Activated B cell treated with CpG ODN at 0.5 μM for 24 hours (primary cell): ENCODE data around the gene MLLT3. TPM values are rescaled to one million over a fixed set of nuclear protein-coding genes. Genes with fewer than 3 reads are reported as not detected.

ENCODE experiments used
- ATAC-seq: fragments of 200-7000 bp; cut with Tn5 transposase; one replicate; pipeline ENCODE4 v1.10.0; 2021; ENCODE audit warnings: low read depth, mild to moderate bottlenecking, moderate library complexity
- CTCF ChIA-PET: fragments of 350-600 bp; sonication (Branson Sonifier 250); formaldehyde crosslinking; loops from one replicate; lab custom pipeline; 2021; ENCODE audit warnings: antibody characterized with exemption; lab: Charles Lee
- POLR2A ChIA-PET: fragments of 350-600 bp; sonication (Branson Sonifier 250); formaldehyde crosslinking; loops from one replicate; lab custom pipeline; 2021; ENCODE audit warnings: antibody characterized with exemption; lab: Charles Lee
- DNase-seq: peaks from one replicate; pipeline ENCODE4 v3.0.0; 2022
- H3K27ac Mint-ChIP-seq: one replicate; pipeline ENCODE4 v1.8.0; 2020; ENCODE audit warnings: mixed read lengths
- H3K27me3 Mint-ChIP-seq: one replicate; pipeline ENCODE4 v1.8.0; 2021; ENCODE audit warnings: mixed read lengths
- H3K36me3 Mint-ChIP-seq: one replicate; pipeline ENCODE4 v1.8.0; 2021; ENCODE audit warnings: low read depth, mixed read lengths
- H3K4me1 Mint-ChIP-seq: one replicate; pipeline ENCODE4 v1.8.0; 2021; ENCODE audit warnings: mixed read lengths
- H3K4me3 Mint-ChIP-seq: one replicate; pipeline ENCODE4 v1.8.0; 2020; ENCODE audit warnings: mild to moderate bottlenecking, mixed read lengths
- H3K9me3 Mint-ChIP-seq: one replicate; pipeline ENCODE4 v1.8.0; 2020; ENCODE audit warnings: mixed read lengths
- CTCF ChIP-seq: fragments of 200-600 bp; IDR thresholded peaks from one replicate; pipeline ENCODE4 v1.8.0; 2022; ENCODE audit warnings: antibody characterized with exemption, mild to moderate bottlenecking
- intact Hi-C: fragments of 100-400 bp; cut with micrococcal nuclease; formaldehyde crosslinking; loops from one replicate; pipeline ENCODE4 v1.15.1; 2024
- total RNA-seq: library from RNA; stranded (reverse); gene quantifications from 2 replicates; pipeline ENCODE4 v1.2.3, GENCODE V29; 2022

MLLT3 gene
- total RNA-seq, 1 donor from 2014 or later = 1.5 TPM

DNA sequence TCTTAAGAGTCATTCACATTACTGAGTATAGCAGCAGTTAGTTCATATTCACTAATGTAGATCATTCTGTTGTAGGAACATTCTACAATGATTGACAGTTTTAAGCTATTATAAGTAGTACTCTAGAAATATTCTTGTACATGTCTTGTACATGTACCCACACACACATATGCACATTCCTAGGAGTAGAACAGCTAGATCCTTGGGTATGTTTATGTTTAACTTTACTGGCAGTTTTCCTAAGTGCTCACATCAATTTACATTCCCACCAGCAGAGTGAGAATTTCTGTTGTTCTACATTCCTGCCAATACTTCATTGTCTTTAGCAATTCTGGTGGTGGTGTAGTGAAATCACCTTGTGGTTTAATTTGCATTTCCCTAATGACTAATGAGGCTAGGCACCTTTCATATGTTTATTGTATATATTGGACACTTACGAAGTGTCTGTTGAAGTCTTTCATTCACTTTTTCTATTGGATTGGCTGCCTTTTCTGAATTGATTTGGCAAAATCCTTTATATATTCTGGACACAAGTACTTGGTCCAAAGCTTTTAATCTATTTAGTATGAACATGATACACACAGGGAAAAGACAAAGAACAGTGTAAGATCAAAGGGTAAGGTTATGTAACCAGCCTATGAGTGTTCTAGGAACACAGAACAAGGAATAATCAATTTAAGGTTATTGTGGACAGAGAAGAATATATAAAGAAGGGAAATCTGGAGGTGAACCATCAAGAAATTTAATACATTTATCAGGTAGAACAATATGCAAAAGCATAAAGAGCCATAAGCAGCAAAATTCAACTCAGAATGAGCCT is 95.6 kb downstream of the MLLT3 start:
- no peak overlapping the region for H3K4me3 Mint-ChIP-seq

GRCh38 chr9:20524776-20525175 is 97.5 kb downstream of the MLLT3 start:
- ATAC-seq = no peak
- H3K4me1 Mint-ChIP-seq = no peaks in the 10 kb centered on the region
- no peak overlapping the region for H3K4me3 Mint-ChIP-seq
- no peaks in the 10 kb centered on the region for H3K36me3 Mint-ChIP-seq
- intact Hi-C loops = no loop called here
- no peak for DNase-seq
- no peak overlapping the region for H3K27ac Mint-ChIP-seq
- no peaks in the 10 kb centered on the region for H3K9me3 Mint-ChIP-seq
- ChIA-PET CTCF (no interaction called here), POLR2A (no interaction called here)
- H3K27me3 Mint-ChIP-seq = peaks cover 2% of the 10 kb centered on the region
- no peak for TF ChIP-seq CTCF

More for the DNA sequence above, 95.6 kb downstream of the MLLT3 start:
- ATAC-seq = no peak
- Mint-ChIP-seq H3K27ac (no peak overlapping the region), H3K9me3 (no peaks in the 10 kb centered on the region), H3K4me1 (no peaks in the 10 kb centered on the region), H3K36me3 (no peaks in the 10 kb centered on the region), H3K27me3 (no peaks in the 10 kb centered on the region)
- TF ChIP-seq CTCF = no peak
- no peak for DNase-seq
- intact Hi-C loops = no loop called here
- ChIA-PET CTCF (no interaction called here), POLR2A (interaction anchor here (0.5 kb wide), 1 partner anchor 96 kb away, joined by 6 read pairs; the partner anchor contains the start of gene MLLT3)

- Mint-ChIP-seq H3K4me1 (no peaks in the 10 kb centered on the region), H3K9me3 (no peaks in the 10 kb centered on the region), H3K27ac (no peak overlapping the region), H3K27me3 (peaks cover 2% of the 10 kb centered on the region), H3K4me3 (no peak overlapping the region), H3K36me3 (no peaks in the 10 kb centered on the region)
- ATAC-seq (no peak), DNase-seq (no peak)
- POLR2A ChIA-PET = no interaction called here
- intact Hi-C loops = no loop called here
- CTCF ChIA-PET = no interaction called here
- no peak for TF ChIP-seq CTCF
Measured at GRCh38 chr9:20518737-20519136, 103.6 kb downstream of the MLLT3 start.

DNA sequence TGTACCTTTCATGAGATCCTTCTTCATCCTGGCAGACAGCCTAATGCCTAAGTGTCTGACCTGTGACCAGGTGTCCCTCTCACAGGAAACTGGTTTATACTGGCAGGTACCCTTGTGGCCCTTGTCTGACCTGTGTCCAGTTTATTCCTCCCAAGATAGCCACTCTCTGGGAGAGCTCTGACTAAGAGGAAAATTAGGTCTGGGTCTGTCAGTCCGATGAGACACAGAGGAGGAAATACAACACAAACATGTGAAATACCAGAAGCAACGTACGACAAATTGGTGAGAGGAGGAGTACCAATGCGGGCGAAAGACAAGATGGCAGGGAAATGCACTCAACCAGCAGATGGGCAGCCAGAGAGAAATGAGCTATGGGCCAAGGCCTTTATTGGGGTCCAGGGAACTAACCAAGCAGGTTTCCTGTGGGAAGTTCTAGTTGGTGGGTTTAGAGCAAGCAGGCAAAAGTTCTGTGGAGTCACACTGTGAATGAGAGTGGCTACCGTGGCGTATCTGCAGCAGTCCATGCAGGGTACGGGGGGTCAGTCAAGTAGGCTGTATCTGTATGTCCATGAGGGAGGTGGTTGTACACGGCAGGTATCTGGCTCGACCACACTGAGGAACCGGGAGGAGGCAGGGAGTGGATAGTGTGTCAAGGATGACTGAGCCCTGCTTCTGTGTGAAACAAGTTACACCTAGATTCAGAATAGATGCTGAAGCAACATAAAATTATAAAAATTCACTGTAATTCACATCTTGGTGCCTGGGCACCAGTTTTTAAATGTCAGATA is 109.0 kb downstream of the MLLT3 start:
- no peak for TF ChIP-seq CTCF
- Mint-ChIP-seq H3K4me1 (peaks cover 3% of the 10 kb centered on the region), H3K9me3 (no peaks in the 10 kb centered on the region), H3K27ac (no peak overlapping the region), H3K27me3 (no peaks in the 10 kb centered on the region), H3K4me3 (no peak overlapping the region), H3K36me3 (no peaks in the 10 kb centered on the region)
- ATAC-seq (no peak), DNase-seq (no peak)
- intact Hi-C loops = no loop called here
- POLR2A ChIA-PET = no interaction called here
- CTCF ChIA-PET = no interaction called here

- Mint-ChIP-seq H3K4me1 (peaks cover 9% of the 10 kb centered on the region), H3K4me3 (no peak overlapping the region), H3K9me3 (no peaks in the 10 kb centered on the region), H3K27ac (no peak overlapping the region), H3K36me3 (no peaks in the 10 kb centered on the region), H3K27me3 (no peaks in the 10 kb centered on the region)
- TF ChIP-seq CTCF = no peak
- intact Hi-C loops = no loop called here
- ChIA-PET CTCF (no interaction called here), POLR2A (no interaction called here)
- no peak for DNase-seq
- no peak for ATAC-seq
Measured at GRCh38 chr9:20512636-20513035, 109.7 kb downstream of the MLLT3 start.
